Ovary (tissue), 9 donors: ENCODE measurements around the gene PI4KA. TPM values are rescaled to one million over a fixed set of nuclear protein-coding genes. Genes with fewer than 3 reads are reported as not detected.
"Not testable (repeated sequence)": the region's sequence is repeated elsewhere in the genome, so short reads cannot be mapped to it uniquely, and the experiment has no call there.

Source experiments
- DNase-seq, 5 donors: peaks; one replicate each; pipeline ENCODE4 v3.0.0-alpha.2; 2019 to 2020
- H3K27ac ChIP-seq, 2 donors: fragments of 200-600 bp; one replicate each; pipeline versions ENCODE4 v1.5.1 to v1.8.0; 2019 to 2022
- H3K27me3 ChIP-seq: fragments of 200-600 bp; one replicate; pipeline ENCODE4 v1.8.0; 2022
- H3K36me3 ChIP-seq: fragments of 200-600 bp; sonication (generic); one replicate; pipeline ENCODE4 v1.5.1; 2019
- H3K4me1 ChIP-seq: one replicate; pipeline ENCODE4 v1.8.1; 2013; ENCODE audit warnings: mild to moderate bottlenecking, moderate library complexity; ENCODE audit not compliant: insufficient read depth
- H3K4me3 ChIP-seq: fragments of 200-600 bp; sonication (generic); one replicate; pipeline ENCODE4 v1.5.1; 2017
- H3K9me3 ChIP-seq, 2 donors: fragments of 200-600 bp in 1 of 2; sonication (generic) in 1 of 2; one replicate each; pipeline versions ENCODE4 v1.5.1 to v1.8.1; 2013 to 2019; ENCODE audit warnings: mild to moderate bottlenecking in 1 of 2, moderate library complexity in 1 of 2
- WGBS, 3 donors: extraction: QIAGEN DNeasy Blood & Tissue Kit in 1 of 3; methylation state at CpG; one replicate each; pipeline versions ENCODE4 v1.1.5 to v1.1.7; 2013 to 2017; 5-methylcytosine and 5-hydroxymethylcytosine counted together
- intact Hi-C, 4 donors: fragments of 100-400 bp; cut with DNase I; formaldehyde crosslinking; loops; one replicate each; pipeline versions ENCODE4 v1.11.0 to v1.15.1; 2022 to 2023
- polyA plus RNA-seq, 2 donors: library from polyadenylated mRNA; stranded (reverse); fragments of 200-250 nt in 1 of 2; fragments of 350-450 nt in 1 of 2; fragmentation: Illumina TruSeq in 1 of 2; extraction: RNeasy Lipid Tissue Mini Kit (QIAGEN cat#74804) in 1 of 2; gene quantifications; one replicate each; pipeline ENCODE4 v1.2.3, GENCODE V29; 2013 to 2014
- total RNA-seq, 7 donors: library from RNA; depleted of rRNA in 2 of 7; stranded (reverse); fragments of >200 nt in 2 of 7; fragmentation: NEBNext Ultra II Directional in 3 of 7; extraction: Animal tissue kit (Norgen Biotek cat#: 25700) in 3 of 7; gene quantifications; one replicate each; pipeline versions ENCODE4 v1.1.0 to v1.2.4, GENCODE V29; 2016 to 2023
- TF ChIP-seq, protein P1 (sequence below), 3 donors: fragments of 450-650 bp in 2 of 3; fragments of 200-600 bp in 1 of 3; IDR thresholded peaks; one replicate each; pipeline versions ENCODE4 v1.5.1 to v1.8.0; 2016 to 2022; ENCODE audit warnings: antibody characterized with exemption in 3 of 3, mild to moderate bottlenecking in 1 of 3
- donor health status: DM: no; HTN: no; CAD: no; lungs with moderate emphysema.
- donor health status: DM: no; HTN: no; CAD: no.
- donor health status: Bipolar disorder and iron deficiency.
- donor health status: DM: yes; HTN: yes; CAD: no.
- donor health status: DM: no; HTN: no; CAD: no.
- donor health status: DM: yes; HTN: yes; CAD: no.

PI4KA gene
- total and polyA plus RNA-seq, 9 donors = 30.6 to 97.6 (median 62.7) TPM

DNA sequence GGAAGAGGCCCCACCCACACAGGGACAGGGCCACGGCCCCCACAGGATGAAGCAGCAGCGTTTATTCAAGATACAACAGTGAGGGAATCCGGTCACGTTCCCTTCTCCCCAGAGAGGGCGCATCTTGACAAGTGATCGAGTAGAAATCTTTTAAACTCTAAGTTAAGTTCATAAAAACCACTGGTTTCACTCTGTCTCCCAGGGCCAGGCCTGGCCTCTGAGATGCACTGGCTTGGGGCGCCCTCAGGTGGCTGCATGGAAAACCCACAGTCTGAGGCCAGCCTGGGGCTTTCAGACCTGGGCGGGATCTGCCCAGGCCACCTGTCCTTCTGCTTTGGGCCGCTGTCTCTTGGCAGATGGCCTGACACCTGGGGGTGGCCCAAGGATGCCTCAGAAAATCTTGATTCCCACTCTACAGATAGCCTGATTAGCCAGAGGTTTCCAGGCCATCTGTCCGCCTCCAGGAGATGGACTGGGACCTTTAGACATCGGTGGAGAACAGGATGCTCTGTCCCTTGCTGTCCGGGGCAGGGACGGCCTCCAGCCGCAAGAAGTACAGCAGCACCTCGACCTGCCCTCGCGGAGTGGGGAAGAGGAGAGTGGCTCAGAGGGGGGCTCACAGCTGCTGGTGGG is 161.0 kb downstream of the PI4KA start:
- not testable (repeated sequence) for H3K4me1 ChIP-seq, H3K36me3 ChIP-seq, H3K27ac ChIP-seq, H3K27me3 ChIP-seq, H3K4me3 ChIP-seq, H3K9me3 ChIP-seq
- intact Hi-C loops = loop anchor here in 1 of 4 donors (10.0 kb wide), 1 partner anchor 283 kb away; no protein-coding TSS in a partner anchor
- 16 to 42% (median 30%) methylated on average over 11 to 17 of the region's 17 CpGs for WGBS, 3 donors
- TF ChIP-seq, protein P1, sequence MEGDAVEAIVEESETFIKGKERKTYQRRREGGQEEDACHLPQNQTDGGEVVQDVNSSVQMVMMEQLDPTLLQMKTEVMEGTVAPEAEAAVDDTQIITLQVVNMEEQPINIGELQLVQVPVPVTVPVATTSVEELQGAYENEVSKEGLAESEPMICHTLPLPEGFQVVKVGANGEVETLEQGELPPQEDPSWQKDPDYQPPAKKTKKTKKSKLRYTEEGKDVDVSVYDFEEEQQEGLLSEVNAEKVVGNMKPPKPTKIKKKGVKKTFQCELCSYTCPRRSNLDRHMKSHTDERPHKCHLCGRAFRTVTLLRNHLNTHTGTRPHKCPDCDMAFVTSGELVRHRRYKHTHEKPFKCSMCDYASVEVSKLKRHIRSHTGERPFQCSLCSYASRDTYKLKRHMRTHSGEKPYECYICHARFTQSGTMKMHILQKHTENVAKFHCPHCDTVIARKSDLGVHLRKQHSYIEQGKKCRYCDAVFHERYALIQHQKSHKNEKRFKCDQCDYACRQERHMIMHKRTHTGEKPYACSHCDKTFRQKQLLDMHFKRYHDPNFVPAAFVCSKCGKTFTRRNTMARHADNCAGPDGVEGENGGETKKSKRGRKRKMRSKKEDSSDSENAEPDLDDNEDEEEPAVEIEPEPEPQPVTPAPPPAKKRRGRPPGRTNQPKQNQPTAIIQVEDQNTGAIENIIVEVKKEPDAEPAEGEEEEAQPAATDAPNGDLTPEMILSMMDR (IDR thresholded peaks at IDR 0.05) = peak in 2 of 3 donors; percentile 29 to 78
- DNase-seq = peak in 4 of 5 donors; percentile 71 to 88 (median 84)

DNA sequence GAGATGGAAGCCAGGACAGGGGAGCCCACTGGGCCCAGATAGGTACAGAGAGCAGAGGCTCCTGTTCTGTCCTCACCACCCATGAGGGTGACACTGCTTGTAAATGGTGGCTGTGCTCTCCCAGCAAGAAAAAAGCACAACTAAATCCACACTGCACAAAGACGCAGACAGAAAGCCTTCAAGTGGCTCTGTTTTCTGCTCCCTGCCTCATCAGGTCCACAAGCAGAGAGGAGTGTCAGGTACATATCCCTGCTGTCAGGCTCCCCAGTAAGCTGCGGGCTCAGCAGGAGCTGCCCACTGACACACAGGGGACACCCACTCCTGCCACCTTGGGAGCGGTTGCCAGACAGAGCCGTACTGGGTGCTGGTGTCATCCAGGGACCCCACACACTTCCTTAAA is 162.6 kb downstream of the PI4KA start:
- not testable (repeated sequence) for H3K27ac ChIP-seq, H3K4me1 ChIP-seq, H3K36me3 ChIP-seq, H3K4me3 ChIP-seq, H3K27me3 ChIP-seq, DNase-seq, H3K9me3 ChIP-seq
- intact Hi-C loops = loop anchor here in 1 of 4 donors (10.0 kb wide), 1 partner anchor 281 kb away; no protein-coding TSS in a partner anchor
- WGBS, 3 donors = 48 to 90% (median 69%) methylated on average over 3 to 4 of the region's 4 CpGs

DNA sequence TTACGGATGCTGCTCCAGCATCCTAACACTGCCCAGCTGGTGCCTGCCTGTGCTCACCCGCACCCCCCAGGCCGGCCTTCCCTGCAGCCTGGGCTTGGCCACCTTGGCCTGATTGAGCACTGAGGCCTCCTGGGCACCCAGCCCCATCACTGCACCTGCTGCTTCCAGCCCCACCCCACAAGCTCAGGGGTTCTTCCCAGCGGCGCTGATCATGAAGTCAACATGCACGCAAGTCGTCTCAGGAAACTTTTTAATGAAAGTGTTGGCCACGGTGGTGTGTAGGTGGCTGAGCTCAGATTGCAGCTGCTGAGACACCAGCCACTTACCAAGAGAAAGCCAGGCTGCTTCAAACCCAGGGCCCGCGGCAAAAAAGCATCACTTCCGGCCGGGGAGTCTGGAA is 163.4 kb downstream of the PI4KA start:
- H3K36me3 ChIP-seq, H3K27me3 ChIP-seq, H3K27ac ChIP-seq, H3K4me3 ChIP-seq, H3K4me1 ChIP-seq, H3K9me3 ChIP-seq, DNase-seq: not testable (repeated sequence)
- 63 to 75% (median 74%) methylated on average over 9 to 10 of the region's 12 CpGs for WGBS, 3 donors
- intact Hi-C loops = loop anchor here in 1 of 4 donors (10.0 kb wide), 1 partner anchor 280 kb away; no protein-coding TSS in a partner anchor

DNA sequence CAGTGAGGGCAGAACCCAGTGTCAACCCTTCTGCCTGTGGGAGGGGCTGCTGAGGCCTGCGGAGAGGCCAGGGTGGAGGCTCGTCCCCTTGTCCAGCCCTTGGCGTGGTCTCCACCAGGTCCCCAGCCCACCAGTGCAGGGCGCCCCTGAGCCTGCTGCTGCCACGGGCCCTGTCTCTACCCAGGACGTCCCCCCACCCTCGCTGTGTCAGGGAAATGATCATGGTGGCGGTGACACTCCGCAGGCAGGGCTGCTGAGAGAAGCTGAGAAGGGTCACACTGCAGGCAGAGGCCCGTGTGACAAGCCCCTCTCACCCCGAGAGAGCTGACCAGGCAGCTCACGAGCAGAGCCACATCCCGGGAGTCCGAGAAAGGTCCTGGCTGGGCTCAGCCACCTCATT is 164.4 kb downstream of the PI4KA start:
- DNase-seq, H3K4me3 ChIP-seq, H3K27ac ChIP-seq, H3K4me1 ChIP-seq, H3K9me3 ChIP-seq, H3K27me3 ChIP-seq, H3K36me3 ChIP-seq: not testable (repeated sequence)
- 83 to 96% (median 85%) methylated on average over 6 to 8 of the region's 14 CpGs for WGBS, 3 donors
- intact Hi-C loops = loop anchor here in 1 of 4 donors (10.0 kb wide), 1 partner anchor 279 kb away; no protein-coding TSS in a partner anchor

GRCh38 chr22:20692926-20693325 is 165.7 kb downstream of the PI4KA start:
- H3K36me3 ChIP-seq, H3K4me1 ChIP-seq, H3K4me3 ChIP-seq, H3K27ac ChIP-seq, H3K9me3 ChIP-seq, DNase-seq, H3K27me3 ChIP-seq: not testable (repeated sequence)
- WGBS, 3 donors = 87 to 92% (median 89%) methylated on average over 7 of the region's 7 CpGs
- intact Hi-C loops = loop anchor here in 1 of 4 donors (10.0 kb wide), 1 partner anchor 278 kb away; no protein-coding TSS in a partner anchor

DNA sequence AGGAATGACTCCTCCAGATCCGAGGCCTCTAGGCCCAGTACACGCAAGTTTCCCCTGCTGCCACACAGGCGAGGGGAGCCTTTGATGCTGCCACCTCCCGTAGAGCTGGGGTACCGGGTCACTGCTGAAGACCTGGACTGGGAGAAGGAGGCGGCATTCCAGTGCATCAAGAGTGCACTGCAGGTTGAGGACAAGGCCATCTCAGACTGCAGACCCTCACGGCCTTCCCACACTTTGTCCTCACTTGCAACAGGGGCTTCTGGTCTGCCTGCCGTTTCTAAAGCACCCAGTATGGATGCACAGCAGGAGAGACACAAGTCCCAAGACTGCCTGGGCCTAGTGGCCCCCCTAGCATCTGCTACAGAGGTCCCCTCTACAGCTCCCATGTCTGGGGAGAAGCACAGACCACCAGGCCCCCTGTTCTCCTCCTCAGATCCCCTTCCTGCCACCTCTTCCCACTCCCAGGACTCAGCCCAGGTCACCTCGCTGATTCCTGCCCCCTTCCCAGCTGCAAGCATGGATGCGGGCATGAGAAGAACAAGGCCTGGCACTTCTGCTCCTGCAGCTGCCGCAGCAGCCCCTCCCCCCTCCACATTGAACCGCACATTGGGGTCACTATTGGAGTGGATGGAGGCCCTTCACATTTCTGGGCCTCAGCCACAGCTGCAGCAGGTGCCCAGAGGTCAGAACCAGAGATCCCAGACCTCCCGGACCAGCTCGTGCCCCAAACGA is 167.9 kb downstream of the PI4KA start:
- not testable (repeated sequence) for H3K27me3 ChIP-seq, H3K4me3 ChIP-seq, H3K4me1 ChIP-seq, H3K27ac ChIP-seq, H3K9me3 ChIP-seq, H3K36me3 ChIP-seq, DNase-seq
- WGBS, 3 donors = 79 to 90% (median 88%) methylated on average over 15 of the region's 15 CpGs
- intact Hi-C loops = loop anchor here in 1 of 4 donors (10.0 kb wide), 1 partner anchor 276 kb away; no protein-coding TSS in a partner anchor

DNA sequence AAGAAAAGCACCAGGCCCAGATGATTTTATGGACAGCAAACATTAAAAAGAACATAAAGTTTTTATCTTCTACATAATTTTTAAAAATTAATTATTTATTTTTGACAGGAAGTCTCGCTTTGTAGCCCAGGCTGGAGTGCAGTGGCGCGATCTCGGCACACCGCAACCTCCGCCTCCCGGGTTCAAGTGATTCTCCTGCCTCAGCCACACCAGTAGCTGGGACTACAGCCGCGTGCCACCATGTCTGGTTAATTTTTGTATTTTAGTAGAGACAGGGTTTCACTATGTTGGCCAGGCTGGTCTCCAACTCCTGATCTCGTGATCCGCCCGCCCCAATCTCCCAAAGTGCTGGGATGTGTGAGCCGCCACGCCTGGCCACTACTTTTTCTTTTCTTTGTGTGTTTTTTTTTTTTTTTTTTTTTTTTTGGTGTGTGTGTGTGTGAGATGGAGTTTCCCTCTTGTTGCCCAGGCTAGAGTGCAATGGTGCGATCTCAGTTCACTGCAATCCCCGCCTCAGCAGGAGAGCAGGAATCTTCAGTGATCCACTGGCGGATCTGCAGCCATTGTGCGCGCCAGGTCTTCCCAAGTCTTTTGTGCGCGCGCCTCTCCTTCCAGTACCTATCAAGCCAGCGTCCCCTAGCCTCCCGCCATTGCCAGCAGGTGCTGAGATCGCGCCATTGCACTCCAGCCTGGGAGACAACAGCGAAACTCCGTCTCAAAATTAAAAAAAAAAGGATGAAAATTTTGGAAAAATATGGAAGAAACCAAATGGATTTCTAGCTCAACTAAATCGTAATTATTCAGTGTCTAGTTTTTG is 171.0 kb downstream of the PI4KA start:
- H3K4me1 ChIP-seq, H3K27me3 ChIP-seq, intact Hi-C loops, H3K27ac ChIP-seq, H3K4me3 ChIP-seq, H3K36me3 ChIP-seq, DNase-seq, H3K9me3 ChIP-seq: not testable (repeated sequence)
- 92 to 96% (median 96%) methylated on average over 29 of the region's 29 CpGs for WGBS, 3 donors

DNA sequence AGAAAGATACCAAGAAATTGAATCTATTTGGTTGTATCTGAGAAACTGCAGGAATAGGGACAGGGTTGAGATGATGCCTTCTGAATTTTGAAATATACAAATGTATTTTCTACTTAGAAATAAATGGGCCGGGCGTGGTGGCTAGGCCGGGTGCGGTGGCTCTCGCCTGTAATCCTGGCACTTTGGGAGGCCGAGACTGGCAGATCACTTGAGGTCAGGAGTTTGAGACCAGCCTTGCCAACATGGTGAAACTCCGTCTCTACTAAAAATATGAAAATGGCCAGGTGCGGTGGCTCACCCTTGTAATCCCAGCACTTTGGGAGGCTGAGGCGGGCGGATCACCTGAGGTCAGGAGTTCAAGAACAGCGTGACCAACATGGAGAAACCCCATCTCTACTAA is 172.8 kb downstream of the PI4KA start:
- DNase-seq, H3K4me3 ChIP-seq, intact Hi-C loops, H3K4me1 ChIP-seq, H3K27ac ChIP-seq, H3K36me3 ChIP-seq, H3K27me3 ChIP-seq, H3K9me3 ChIP-seq: not testable (repeated sequence)
- 85 to 97% (median 92%) methylated on average over 11 of the region's 11 CpGs for WGBS, 3 donors

GRCh38 chr22:20678792-20679435 is 179.7 kb downstream of the PI4KA start:
- H3K4me3 ChIP-seq, H3K36me3 ChIP-seq, H3K27ac ChIP-seq, H3K4me1 ChIP-seq, intact Hi-C loops, H3K27me3 ChIP-seq, DNase-seq, H3K9me3 ChIP-seq: not testable (repeated sequence)
- WGBS, 3 donors = 89 to 93% (median 90%) methylated on average over 13 of the region's 13 CpGs
